GM18498 (cell line): ENCODE results near the gene SCUBE1.
"Not testable (repeated sequence)": the region's sequence is repeated elsewhere in the genome, so short reads cannot be mapped to it uniquely, and the experiment has no call there.

ENCODE experiments used
- ATAC-seq: cut with Tn5 transposase; IDR thresholded peaks from one replicate; pipeline ENCODE4 v1.9.1; 2021; ENCODE audit warnings: mild to moderate bottlenecking, moderate library complexity; ENCODE audit not compliant: unreplicated experiment

Gene SCUBE1

DNA sequence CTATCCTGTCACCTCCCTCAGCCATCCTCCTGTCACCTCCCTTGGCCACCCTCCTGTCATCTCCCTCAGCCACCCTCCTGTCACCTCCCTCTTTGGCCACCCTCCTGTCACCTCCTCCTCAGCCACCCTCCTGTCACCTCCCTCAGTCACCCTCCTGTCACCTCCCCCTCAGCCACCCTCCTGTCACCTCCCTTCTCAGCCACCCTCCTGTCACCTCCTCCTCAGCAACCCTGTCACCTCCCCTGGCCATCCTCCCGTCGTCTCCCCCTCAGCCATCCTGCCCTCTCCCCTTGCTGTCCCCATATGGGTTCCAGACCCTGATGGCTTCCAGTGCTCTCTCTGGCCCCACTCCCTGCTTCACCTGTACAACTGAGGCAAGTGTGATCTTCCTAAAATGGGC is 61.8 kb downstream of the SCUBE1 start:
- no peak for ATAC-seq

DNA sequence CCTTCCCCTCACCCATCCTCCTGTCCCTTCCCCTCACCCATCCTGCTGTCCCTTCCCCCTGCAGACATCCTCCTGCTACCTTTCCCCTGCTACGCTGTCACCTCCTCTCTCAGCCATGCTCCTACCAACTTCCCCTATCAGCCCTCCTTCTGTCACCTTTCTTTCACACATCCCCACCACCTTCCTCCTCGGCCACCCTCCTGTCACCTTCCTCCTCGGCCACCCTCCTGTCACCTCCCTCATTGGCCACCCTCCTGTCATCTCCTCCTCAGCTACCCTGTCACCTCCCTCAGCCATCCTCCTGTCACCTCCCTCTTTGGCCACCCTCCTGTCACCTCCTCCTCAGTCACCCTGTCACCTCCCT is 62.7 kb downstream of the SCUBE1 start:
- ATAC-seq = not testable (repeated sequence)

DNA sequence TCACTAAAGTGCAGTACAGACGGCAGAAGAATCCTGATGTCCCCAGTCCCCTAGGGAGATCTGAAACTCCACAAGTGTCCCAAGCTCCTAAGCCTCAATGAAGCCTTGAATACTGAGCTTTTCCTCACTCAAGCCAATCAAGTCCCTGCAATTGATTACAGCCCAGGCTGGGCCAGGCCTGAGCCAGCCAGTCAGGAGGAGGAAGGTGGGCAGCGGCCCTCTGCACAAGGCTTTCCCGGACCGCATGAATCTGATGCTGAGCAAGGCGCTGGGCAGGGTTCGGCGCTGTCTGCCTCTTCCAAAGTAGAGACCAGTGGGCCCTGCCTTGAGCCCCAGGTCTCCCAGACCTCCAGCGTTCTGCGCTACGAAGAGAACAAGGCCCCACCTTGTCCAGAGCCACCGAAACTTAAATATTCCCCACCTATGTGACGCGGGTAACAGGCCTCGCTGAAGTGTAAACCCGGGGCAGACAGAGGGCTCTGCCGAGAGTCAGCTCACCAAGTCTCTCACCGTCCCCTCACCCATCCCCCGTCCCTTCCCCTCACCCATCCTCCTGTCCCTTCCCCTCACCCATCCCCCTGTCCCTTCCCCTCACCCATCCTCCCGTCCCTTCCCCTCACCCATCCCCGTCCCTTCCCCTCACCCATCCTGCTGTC is 63.2 kb downstream of the SCUBE1 start:
- no peak for ATAC-seq

DNA sequence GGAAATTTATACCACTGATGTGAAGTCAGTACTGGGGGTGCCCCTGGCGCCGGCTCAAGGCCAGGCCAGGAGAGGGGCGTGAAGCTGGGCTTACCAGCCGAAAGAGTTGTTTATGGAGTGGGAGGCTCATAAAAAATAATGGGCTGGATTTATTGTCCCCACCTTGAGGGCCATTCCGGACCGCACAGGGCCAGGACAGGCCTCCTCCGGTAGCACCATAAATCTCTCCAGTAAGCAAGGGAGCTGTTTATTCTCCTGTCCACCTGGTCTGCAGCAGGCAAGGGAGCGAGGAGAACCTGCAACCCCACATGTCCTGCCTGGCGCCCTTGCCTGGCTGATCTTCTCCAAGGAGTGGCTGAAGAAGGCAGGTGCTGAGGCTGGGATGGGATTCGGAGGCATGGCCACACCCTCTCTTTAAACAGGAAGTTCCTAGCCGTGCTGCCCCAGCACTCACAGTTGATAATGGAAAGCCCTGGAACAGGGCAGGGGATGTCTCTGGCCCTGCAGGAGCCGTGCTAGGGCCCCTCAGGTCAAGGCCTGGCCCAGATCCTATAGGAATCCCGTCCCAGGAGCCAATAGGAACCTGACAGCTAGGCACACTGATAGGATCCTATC is 65.1 kb downstream of the SCUBE1 start:
- ATAC-seq = no peak

DNA sequence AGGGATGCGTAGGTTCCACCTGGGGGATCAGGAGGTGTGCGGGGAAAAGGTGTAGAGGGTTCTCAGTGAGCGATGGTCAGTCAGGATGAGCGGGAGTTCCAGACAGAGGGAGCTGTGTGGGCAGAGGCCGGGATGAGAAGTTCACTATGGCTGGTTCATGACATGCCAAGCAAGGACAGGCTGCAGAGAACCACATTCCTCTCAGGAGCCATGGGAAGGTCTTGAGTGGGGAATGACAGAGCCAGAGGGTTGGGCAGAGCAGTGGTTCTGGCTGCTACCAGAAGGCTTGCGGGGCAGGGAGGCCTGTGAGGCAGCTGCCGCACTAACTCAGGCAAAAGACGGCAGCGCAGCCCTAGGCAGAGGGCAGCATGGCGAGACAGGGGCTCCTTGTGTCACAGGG is 66.1 kb downstream of the SCUBE1 start:
- ATAC-seq = no peak

DNA sequence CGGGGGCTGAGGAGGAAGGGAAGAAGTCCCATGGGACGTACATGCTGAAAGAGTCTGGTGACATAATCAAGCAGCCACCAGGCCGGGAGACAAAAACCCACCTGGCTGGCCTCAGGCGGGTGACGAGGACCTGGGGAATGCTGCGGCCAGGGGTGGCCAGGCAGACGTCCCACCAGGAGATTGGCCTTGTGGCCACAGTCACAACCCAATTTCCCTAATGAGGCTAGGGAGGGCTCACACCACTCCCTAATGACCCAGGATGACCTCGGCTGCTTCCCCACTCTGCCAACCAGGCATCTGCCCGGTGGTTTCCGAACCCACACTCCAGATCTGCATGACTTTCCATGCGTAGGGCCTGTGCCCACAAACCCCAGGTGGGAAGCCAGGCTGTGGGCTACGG is 66.9 kb downstream of the SCUBE1 start:
- ATAC-seq = no peak

DNA sequence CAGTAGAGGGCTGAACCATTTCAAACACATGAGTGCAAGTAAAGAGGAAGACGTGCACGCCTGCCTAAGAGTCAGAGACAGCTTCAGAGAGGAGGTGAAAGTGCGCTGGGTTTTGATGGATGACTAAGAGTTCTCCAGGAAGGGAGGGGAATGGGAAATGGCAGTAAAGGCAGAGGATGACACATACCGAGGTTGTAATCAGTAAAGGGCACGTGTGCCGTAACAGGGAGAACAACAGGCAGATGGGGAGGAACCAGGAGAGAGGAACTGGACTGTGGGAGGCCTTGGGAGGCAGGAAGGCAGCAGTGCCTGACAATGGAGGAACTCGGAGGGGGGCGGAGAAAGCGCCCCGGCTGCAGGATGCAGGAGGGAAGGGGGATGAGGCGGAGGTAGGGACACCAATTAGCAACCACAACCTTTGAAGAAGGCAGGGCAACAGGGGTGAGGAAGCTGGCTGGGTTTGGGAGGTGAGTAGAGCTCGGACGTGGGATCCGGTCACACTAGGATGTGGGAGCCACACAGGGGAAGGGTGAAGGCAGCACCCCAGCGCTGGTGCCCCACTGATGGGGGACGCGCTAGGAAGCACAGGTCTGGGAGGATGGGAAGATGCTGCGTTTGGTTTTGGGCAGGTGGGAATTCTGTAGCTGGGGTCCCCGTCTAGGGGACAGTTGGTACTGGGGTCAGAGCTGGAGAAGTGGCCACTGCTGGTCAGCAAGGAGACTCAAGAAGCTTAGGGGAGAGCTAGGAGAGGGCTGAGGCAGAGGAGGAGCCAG is 67.4 kb downstream of the SCUBE1 start:
- ATAC-seq = no peak

DNA sequence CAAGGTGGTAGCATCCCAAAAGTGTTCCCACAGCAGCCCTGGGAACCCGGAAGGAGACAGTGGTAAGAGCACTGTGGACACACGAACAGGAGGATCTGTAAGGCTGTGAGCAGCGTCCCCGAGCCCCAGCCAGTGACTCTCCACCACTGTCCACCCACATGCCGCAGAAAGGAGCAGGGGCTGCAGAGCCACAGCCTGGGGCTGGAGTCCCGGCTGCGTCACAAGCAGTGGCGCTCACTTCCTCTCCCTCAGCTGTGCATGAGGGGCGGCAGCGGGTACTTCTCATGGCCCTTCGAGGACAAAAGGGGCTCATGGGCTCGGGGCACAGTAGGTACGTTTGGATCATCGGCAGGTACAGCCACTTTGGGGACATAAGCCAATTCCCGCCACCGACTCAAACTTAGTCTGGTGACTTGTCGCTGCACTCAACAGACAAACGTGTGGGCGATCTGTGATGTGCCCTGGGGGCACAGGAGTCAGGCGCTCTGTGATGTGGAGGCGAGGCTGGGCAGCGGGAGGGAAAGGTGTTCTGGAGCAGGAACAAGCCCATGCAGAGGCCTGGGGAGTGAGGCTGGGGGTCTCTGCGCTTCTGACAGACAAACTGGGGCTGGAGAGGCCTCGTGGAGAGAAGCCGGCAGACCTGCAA is 68.5 kb downstream of the SCUBE1 start:
- no peak for ATAC-seq

DNA sequence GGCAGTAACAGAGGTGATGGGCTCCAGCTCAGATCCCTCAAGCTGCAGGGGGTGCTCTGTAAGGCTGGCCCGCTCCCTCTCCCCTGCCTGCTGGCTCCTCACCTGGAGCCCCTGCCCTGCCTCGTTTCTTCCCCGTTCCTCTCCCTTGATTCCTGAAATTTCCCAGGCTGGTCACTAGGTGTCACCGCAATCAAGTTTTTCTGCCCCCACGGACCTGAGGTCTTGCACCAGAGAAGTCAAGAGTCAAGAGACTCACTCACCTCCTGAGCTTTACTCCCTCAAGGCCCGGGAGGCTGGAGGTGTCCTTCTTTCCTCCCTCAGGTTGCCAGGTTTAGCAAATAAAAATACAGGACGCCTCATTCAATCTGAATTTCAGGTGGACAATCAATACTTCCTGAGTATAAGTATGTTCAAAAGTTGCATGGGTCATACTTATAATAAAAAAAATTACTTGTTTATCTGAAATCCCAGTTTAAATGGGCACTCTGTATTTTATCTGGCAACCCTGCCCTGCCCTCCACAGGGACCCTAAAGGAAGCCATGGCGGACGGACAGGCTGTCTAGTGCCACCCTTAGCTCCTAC is 69.2 kb downstream of the SCUBE1 start:
- ATAC-seq = no peak

DNA sequence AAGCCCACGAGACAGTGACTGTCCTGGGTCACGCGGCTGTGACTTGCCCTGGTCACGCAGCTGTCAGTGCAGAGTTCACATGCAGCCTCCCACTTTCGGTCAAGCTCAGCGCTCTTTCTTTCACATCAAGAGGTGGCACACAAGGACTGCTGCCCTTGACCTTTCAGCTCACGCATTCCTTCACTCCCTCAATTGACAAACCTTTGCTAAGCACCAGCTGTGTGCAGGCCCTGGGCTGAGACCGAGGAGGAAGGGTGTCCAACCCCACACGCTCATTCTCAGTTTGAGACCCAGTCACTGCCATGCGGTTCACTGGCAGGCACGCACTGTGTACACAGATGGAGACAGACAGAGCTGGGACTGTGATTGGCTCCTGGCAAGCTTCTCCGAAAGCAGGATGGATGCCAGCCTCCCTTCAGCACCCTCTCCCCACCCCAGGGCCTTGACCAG is 70.3 kb downstream of the SCUBE1 start:
- no peak for ATAC-seq

DNA sequence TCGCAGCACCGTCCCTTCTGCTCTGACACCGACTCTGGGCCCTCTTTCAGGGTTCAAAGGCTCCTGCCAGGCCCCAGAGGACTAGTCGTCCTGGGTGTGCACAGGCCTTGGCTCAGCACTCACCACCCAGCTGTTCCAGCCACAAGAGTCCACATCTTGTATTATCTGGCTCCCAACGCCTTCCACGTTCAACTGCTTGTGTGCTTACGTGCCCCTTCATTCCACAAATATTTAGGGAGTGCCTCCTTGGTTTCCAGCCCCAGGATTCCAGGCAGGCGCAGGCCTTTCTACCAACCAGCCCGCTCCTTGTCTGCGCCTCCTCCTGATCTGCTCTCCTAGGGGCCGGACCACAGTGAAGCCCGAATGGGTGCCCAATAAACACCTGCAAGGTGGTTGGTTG is 70.9 kb downstream of the SCUBE1 start:
- no peak for ATAC-seq

DNA sequence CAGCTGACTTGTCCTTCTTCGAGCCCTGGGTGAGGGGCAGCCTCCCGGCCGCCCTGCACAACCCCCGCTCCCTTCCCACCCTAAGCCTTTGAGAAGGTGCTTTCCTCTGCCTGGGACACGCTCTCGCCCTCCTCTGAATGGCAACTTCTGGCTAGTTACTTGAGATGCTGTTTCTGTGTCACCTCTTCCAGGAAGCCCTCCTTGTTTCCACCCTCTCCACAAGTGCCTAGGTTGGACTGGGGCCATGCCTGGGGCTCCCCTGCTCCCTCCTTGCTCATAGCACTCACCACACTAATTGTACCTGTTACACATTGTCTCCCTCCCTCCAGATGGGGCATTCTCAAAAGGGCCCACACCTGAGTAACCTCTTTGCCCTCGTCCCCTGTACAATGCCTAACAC is 72.2 kb downstream of the SCUBE1 start:
- no peak for ATAC-seq

DNA sequence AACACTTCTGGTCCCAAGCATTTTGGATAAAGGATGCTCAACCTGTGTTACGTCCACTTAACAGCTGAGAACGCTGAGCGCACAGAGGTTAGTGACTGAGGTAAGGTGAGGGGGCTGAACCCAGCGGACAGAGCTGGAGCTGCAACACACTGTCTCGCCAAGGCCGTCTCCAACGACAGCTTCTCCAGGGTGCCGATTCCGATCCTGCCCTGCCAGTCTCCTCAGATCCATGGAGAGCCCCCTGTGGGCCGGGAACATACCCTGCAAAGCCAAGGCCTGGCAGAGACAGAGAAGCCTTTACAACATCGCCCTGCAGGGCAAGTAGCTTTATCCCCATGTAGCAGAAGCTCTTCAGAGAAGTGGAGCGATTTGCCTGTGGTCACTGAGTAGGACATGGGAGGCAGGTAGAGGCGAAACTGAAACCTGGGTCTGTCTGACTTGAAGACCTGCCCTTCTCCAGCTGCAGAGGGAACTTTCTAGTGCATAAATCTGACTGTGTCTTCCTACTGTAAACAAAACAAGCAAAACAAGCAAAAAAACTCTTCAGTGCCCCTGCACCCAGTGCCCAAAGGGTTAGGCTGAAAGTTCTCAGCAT is 72.8 kb downstream of the SCUBE1 start:
- ATAC-seq = no peak

DNA sequence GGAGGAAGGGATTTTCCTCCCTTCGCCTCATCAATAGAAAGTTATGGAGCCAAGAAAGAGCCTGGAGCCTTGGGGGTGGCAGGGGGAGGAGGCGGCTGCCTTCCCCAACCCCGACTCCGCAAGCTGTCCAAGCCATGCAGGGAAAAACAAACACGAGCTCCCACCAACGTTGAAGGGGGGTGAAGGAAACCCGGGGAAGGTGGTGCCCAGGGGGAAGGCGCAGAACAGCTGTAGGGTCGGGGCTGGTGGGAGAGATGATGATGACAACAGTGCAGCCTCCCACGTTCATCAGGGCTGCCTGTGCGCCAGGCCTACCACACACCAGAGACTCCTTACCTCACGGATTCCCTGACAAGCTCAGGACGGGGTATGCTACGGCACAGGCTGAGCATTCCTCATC is 73.5 kb downstream of the SCUBE1 start:
- ATAC-seq = no peak

DNA sequence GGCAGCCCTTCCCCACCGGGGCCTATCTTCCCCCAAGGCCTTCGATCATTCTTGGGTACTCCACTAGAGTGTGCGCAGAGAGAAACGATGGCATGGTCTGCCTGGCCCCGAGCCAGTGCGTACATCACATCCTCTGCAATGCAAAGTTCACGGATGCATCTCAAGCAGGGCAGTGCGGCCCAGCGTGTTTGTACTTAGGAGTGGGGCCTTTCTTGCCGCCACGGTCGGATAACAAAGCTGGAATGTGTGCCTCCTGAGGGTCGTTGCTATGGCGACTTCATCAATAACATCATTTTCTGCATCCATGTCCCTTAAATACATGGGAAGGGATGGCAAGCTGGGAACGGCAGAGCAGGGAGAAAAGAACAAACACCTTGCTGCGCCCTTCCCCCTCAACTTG is 73.9 kb downstream of the SCUBE1 start:
- no peak for ATAC-seq

DNA sequence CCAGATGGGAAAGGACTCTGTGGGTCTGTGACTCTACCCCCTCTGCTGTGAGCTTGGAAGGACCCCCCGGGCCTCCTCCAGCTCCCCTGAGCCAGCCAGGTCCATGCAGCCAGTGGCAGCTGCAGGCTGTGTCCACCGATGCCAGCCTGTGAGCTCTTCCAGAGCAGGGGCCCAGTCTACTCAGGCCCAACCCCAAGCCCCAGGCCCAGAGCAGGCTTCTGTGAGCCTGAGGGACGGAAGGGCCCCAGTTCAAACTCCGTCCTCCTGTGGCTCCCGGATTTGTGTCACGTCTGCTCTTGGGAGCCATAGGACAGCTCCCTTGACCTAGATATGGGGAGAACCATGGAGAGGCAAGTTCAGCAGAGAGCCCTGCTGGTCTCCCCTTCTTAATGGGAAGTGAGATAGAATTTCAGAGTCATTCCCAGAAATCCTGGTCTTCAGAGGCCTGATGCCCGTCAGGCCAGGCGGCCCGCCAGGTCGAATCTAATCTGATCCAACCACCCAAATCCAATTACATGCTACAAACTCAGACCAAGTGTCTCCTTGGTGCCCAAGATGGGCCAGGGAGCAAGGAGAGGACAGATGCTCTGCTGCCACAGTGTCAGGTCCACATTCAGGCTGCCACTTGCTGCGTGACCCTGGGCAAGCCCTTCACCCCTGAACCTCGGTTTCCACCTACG is 75.1 kb downstream of the SCUBE1 start:
- no peak for ATAC-seq

DNA sequence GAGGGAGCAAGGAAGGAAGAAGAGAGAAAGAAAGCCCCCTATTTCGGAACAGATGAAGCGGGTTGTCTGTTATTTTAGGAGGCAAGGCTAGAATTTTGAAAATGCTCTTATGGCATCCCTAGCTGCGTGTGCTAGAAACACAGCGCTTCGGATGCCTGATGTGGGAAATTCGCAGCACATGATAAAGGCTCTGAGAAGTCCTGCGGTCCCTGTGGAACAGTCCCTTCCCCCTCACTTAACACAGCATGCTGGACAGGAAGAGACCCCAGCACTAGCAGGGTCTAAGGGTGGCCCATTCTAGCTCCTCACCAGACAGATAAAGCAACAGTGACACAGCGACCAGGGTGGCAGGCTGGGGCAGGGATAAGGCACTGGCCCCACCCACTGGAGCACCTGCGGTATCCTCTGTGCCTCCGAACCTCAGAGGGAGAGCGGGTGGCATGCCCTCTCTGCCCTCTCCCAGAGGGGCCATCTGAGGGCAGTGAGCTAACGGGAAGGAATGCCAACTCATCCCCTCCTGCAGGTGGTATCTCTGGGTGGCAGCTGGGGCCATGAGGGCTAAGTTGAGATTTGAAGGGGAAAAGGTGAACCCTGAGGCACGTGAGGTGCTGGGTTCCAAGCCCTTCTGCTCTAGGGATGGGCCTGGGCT is 75.7 kb downstream of the SCUBE1 start:
- no peak for ATAC-seq

DNA sequence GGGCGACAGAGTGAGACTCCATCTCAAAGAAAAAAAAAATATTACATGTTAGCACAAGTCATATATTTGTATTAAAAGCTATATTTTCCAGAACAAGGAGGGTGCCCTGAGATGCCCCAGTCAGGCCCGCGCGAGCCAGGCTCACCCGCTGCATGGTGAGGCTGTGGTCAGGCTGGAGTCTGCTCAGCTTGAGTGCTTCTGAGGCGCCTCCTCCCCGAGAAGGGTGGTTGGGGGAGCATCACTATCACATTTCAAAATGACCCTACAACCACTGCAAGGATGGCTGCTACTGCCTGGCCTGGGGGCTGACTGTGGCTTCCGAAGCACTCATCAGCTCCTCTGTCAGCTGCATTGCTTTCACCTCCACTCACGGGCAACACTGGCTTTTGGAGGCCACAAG is 77.1 kb downstream of the SCUBE1 start:
- no peak for ATAC-seq

DNA sequence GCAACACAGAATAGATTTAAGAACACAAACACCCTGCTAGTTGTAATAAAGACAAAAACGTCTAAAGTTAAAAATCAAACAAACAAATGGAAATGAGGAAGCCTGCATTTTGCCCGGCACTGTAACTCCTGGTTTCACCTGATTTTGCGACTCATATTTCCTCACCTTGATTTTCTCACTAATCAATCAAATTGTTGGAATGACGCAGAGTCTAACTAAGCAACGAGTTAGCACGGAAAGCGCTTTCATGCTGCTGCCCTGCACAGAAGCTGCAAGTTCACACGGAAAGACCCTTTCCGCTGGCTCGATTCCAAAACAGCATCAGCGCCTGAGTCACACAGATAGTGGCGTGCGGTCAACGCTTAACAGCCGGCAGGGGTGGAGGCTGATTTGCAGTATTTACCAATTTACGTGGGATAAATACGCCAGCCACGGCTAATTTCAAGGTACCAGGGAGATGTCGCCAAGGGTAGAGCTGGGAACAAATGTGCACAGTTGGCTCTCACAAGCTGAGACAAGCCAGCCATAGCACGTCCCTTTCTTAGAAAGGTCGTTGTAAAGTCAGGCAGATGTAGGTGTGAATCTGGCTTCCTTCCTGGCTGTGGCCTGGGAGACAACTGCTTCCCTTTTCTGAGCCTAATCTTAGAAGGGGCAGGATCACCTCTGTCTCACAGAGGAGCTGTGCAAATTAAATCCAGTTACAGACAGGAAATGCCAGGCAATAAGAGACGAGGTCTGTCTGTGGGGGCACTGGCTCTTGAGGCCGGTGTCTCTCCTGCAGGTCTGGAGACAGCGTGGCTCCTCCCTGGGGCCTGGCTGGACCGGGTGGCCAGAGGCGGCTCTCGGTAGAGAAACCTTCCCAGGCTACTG is 79.3 kb downstream of the SCUBE1 start:
- peak; percentile 72 for ATAC-seq
